ENCODE data around the gene GALNT2.

Gene GALNT2

DNA sequence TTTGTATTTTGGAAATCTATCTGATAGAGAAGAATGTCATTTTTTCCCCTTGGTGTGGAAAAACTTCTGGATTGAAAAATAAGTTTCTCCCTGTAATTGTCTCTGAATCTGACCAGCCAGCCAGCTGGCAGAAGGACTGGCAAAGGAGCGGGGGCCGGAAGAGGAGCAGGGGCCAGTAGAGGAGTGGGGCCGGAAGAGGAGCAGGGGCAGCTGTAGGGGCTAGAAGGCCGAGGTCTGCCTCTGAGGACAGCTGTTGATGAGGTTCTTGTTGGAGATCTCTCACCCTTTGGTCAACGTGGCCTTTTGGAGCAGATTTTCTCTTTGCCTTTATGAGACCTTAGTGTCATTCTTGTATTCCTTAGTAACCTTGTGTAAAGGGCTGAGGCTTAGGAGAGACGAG, 121.8 kb downstream of the GALNT2 start:
- H3K4me3 ChIP-seq (ENCODE audit: control insufficient read depth, low read depth, low read length): no peak overlapping the region
- DNase-seq (ENCODE audit: low read depth): no peak
- no peak for TF ChIP-seq CTCF (IDR thresholded peaks at IDR 0.05; ENCODE audit: control insufficient read depth, insufficient read depth, low read depth, low read length, missing control alignments)

DNA sequence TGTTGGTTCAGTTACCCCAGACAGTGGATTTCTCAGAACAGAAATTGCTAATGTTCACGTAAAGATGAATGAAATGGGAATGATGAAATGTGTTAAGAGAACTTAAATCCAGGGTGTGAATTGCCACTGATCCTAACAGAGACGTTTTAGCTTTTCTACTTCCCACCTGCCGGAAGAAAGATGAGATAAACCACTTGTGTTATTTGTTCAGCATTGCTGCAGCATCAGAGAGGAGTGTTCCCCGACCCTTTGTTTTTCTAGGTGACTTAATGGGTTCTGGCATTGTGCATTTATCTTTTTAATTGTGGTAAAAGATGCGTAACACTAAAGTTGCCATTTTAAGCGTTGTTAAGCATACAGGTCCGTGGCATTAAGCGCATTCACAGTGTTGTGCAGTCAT, 122.3 kb downstream of the GALNT2 start:
- no peak for TF ChIP-seq CTCF (IDR thresholded peaks at IDR 0.05; ENCODE audit: control insufficient read depth, insufficient read depth, low read depth, low read length, missing control alignments)
- no peak overlapping the region for H3K4me3 ChIP-seq (ENCODE audit: control insufficient read depth, low read depth, low read length)
- no peak for DNase-seq (ENCODE audit: low read depth)

DNA sequence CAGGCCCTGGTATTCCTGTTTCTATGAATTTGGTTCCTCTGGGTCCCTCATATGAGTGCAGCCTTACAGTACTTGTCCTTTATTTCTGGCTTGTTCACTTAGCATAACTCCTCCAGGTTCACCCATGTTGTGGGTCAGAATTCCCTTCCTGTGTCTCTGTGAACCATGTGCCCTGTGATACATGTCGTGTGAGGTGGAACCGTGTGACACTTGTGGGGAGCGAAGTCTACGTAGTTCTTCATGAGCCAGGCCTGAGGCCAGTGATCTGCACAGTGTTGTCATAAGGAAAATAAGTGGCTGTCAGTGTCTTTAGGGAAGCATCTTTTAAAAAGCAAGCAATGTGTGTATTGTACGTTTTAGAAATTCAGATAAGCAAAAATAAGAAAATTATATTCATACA, 122.8 kb downstream of the GALNT2 start:
- DNase-seq (ENCODE audit: low read depth): no peak
- no peak for TF ChIP-seq CTCF (IDR thresholded peaks at IDR 0.05; ENCODE audit: control insufficient read depth, insufficient read depth, low read depth, low read length, missing control alignments)
- no peak overlapping the region for H3K4me3 ChIP-seq (ENCODE audit: control insufficient read depth, low read depth, low read length)

- TF ChIP-seq CTCF (IDR thresholded peaks at IDR 0.05; ENCODE audit: control insufficient read depth, insufficient read depth, low read depth, low read length, missing control alignments): no peak
- DNase-seq (ENCODE audit: low read depth): no peak
- no peak overlapping the region for H3K4me3 ChIP-seq (ENCODE audit: control insufficient read depth, low read depth, low read length)
These were observed 124.2 kb downstream of the GALNT2 start for GRCh38 chr1:230191079-230191804.

GRCh38 chr1:230191855-230192254, 124.8 kb downstream of the GALNT2 start:
- no peak for TF ChIP-seq CTCF (IDR thresholded peaks at IDR 0.05; ENCODE audit: control insufficient read depth, insufficient read depth, low read depth, low read length, missing control alignments)
- no peak for DNase-seq (ENCODE audit: low read depth)
- H3K4me3 ChIP-seq (ENCODE audit: control insufficient read depth, low read depth, low read length): no peak overlapping the region

DNA sequence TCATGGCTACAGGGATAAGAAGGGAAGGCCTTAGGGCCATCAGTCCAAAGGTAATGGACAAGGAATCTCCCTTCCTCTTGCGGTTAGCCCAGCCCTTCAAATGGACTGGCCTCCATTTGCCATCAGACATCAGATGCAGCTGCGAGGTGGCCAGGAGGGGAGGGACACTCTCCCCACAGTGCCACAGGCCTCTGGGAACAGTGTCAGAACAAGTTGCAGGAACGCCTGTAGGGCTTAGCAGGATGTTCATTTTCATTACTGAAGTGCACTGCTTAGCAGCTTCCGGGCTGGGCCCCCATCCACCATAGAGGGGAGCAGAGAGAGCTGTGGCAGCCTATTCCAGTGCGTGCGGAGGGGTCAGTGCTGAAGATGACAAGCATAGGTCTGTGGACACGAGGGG, 127.5 kb downstream of the GALNT2 start:
- TF ChIP-seq CTCF (IDR thresholded peaks at IDR 0.05; ENCODE audit: control insufficient read depth, insufficient read depth, low read depth, low read length, missing control alignments): no peak
- DNase-seq (ENCODE audit: low read depth): no peak
- H3K4me3 ChIP-seq (ENCODE audit: control insufficient read depth, low read depth, low read length): no peak overlapping the region
